GM21381 (cell line): ENCODE results near the gene FAM210A.
"Not testable (repeated sequence)": the region's sequence is repeated elsewhere in the genome, so short reads cannot be mapped to it uniquely, and the experiment has no call there.

ENCODE experiments used
- ATAC-seq: cut with Tn5 transposase; IDR thresholded peaks from one replicate; pipeline ENCODE4 v1.9.1; 2021; ENCODE audit warnings: mild to moderate bottlenecking, moderate library complexity; ENCODE audit not compliant: unreplicated experiment

Gene FAM210A

DNA sequence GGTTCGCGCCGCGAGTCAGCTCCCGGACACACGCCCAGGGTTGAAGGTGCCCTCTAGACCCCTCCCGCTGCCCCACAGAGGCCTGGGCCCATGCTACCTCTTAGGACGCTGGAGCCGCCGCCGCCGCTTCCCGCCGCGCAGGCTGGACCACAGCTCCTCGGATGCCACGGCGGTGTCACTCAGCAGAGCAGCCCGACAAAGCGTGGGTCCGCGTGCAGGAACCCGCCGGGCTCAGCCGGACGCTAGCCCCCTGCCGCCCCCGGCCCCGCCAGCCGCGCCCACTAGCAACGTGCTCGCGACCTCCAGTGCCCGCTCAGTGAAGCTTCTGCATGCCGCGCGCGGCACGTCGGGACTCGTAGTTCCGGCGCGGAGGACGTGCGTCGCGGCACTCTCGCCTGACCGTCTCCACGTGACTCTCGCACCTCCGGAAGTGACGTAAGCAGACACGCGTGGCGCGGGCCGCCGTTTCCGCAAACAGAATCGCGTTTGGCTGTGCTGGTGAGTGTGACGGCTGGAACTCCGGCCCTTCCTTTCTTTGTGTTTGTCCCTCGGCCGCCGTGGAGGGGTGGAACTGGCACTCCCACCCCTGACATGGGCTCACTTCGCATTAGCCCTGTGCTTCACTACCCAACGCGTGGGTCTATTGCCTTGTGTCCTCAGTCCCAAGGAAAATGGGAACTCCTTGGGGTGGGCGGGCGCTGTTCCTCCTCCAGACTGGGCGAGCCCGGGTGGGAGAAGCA lies at the start of gene FAM210A, which contains the start of gene RNMT:
FAM210A (minus strand) TSS at position 327 of the 740 bp plus-strand sequence. CDS start 44,481 bp downstream, outside the sequence.
RNMT (plus strand) TSS at position 442 of the 740 bp plus-strand sequence. CDS start 4,845 bp downstream, outside the sequence.
- peak; percentile 95 for ATAC-seq

DNA sequence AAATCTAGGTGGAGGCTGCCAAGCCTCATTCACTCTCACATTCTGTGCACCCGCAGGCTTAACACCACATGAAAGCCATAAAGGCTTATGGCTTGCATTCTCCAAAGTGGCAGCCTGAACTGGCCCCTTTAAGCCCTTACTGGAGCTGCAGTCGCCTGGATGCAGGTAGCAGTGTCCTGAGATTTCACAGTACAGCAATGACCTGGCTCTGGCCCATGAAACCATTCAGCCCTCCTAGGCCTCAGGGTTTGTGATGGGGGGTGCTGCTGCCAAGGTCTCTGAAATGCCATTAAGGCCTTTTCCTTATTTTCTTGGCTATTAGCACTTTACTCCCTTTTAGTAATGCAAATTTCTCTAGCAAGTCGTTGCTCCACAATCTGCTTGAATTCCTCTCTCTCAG lies 48.7 kb upstream of the FAM210A start:
- no peak for ATAC-seq

DNA sequence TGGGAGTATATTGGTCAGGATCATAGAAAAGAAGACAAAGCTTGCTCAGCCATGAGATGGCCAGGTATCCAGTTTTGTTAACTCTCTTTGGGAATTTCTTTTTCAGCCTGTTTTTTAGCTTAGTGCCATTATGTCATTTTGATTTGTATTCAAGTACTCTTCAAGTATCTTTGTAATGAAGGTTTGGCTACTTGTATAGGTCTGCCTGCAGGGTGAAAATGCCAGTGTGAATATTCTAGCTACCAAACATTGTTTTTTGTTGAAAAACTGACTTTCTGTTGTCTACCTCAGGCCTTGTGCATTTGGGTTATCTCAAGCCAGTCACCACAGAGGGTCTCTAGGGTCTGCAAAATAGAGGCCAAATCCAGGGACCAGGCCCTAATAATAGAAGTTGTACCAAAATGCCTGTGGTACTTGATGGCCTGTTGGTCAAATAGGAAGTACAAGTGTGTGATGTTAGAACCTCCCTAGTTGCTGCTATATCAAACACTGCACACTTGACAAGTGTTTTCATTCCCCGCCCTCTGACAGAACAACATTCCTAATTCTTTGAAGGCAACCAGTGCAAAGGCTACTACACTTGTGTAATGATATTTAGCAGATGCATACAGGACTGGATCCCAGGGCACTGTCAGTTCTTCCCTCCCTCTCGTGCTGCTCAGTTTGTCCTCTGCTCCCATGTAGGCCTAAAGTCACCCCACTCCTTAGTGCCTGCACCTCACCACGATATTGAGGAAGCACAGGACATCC lies 36.5 kb upstream of the FAM210A start:
- ATAC-seq: no peak

DNA sequence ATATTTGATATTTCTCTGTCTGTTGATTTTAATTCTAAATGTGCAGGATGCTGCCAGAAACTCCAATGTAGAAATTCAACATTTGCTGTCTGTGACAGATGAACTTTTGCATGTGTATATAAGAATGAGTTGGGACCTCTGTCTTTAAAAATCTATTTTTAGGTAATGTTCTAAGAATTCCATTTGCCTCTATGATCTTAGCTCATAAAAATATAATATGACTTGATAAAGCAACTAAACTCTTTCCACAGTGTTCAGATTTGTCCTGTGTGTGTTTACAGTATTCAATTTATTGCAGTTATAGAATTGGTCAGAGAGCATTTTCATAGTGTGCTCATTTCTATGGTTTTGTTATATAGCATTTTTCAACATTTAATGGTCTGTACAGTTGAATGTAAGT lies 33.7 kb upstream of the FAM210A start:
- no peak for ATAC-seq

DNA sequence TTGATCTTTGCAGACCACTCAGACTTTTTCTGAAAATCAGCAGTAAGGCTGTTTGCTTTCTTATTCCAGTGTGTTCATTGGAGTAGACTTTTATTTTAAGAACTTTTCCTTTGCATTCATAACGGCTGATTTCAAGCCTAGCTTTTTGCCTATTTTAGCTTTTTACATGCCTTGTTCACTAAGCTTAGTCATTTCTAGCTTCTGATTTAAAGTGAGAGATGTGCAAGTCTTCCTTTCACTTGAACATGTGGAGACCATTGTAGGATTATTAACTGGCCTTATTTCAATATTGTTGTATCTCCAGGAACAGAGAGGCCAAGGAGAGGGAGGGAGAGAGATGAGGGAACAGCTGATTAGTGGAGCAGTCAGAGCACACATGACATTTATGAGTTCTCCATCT lies 32.3 kb upstream of the FAM210A start:
- ATAC-seq: no peak

DNA sequence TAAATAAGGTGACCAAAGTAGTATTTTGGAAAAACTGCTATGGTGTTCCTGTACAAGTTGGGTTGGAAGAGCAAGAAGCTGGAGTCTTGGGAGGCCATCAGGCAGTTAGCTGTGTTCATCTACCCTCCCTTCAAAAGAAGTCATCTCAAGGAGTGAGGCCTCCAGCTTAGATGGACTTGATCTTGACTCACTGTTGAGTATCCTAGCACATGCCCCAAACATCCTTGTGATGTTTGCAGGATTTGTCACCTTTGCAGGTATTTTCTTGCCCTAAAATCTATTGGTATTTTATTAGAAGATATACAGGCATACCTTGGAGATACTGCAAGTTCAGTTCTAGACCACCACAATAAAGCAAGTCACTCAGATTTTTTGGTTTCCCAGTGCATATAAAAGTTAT lies 30.3 kb upstream of the FAM210A start:
- no peak for ATAC-seq

- no peak for ATAC-seq
These were observed 29.9 kb upstream of the FAM210A start for GRCh38 chr18:13756261-13756660.

GRCh38 chr18:13751599-13751998 lies 25.2 kb upstream of the FAM210A start:
- not testable (repeated sequence) for ATAC-seq

DNA sequence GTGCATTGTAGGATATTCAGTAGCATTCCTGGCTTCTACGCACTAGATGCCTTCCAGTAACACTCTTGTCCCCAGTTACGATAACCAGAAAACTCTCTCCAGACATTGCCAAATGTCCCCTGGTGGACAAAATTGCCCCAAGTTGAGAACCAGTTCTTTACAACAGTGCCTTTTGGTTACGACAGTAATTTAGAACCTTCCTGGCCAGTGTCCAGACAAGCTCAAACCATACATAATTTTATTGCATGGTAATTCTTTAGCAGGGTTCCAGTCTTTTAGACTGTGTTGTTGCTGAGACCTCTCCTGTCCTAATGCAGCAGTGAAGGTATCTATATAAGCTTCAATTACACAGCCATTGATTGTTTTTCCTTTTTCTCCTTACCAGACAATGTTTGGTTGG lies 20.3 kb upstream of the FAM210A start:
- ATAC-seq: no peak

DNA sequence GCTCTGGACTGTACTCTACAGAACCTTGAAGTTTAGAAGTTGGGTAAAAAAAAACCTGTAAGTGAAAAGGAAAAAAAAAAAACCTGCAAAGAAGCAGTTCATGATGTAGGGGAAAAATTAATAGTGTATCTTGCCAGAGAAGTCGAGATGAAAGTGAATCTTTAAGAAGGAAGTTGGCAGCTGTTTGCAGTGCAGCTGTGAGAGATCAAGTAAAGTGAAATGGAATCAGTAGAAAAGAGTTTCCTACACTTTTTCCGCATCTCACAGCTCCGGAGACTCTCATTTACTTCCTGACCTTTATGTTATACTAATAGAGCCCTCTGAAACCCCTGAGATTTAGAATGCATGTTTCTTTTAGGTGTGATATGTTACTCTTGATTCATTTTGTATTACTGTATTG lies 19.3 kb upstream of the FAM210A start:
- no peak for ATAC-seq

- ATAC-seq: no peak
These were observed 9.3 kb upstream of the FAM210A start for GRCh38 chr18:13735681-13736080.

DNA sequence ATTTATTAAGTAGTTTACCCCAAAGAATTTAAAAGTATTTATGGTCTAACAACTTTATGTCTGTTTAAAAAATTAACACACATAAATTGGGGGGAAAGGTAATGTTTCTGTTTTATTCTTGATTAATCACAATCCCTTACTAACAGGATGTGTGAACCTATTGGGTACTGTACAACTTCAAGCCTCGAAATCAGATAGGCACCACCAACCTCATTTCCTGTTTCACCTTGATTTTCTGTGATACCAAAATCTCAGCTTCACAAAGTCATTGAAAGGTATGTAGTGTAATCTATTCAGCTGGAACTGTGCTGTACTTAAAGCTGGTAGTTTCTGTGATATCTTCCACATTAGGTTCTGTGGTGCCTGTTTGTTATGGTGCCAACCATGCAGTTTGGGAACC lies 4.1 kb upstream of the FAM210A start:
- no peak for ATAC-seq

GRCh38 chr18:13726972-13727331 lies 594 bp upstream of the FAM210A start:
- peak; percentile 16 for ATAC-seq

GRCh38 chr18:13725566-13726231 lies 659 bp downstream of the FAM210A start:
- no peak for ATAC-seq

GRCh38 chr18:13720847-13721246 lies 5.5 kb downstream of the FAM210A start:
- no peak for ATAC-seq

GRCh38 chr18:13720123-13720522 lies 6.2 kb downstream of the FAM210A start:
- no peak for ATAC-seq

DNA sequence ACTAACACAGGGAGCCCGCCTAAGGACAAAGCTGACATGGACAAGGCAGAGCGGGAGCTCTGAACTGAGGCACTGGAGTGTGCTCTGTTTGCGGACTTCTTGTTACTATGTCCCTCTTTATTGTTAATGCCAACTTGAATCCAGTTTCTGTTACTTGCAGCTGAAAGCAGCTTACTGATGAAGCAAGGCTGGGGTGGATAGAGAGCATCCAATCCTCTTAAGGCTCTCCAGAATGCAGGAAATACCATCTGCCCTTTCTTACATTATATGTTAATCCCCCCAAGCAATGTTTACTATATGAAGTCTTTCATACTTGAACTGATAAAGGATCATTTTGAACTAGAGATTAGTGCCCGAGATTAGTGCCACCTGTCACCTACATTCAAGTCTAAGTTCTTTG lies 9.4 kb downstream of the FAM210A start:
- no peak for ATAC-seq

DNA sequence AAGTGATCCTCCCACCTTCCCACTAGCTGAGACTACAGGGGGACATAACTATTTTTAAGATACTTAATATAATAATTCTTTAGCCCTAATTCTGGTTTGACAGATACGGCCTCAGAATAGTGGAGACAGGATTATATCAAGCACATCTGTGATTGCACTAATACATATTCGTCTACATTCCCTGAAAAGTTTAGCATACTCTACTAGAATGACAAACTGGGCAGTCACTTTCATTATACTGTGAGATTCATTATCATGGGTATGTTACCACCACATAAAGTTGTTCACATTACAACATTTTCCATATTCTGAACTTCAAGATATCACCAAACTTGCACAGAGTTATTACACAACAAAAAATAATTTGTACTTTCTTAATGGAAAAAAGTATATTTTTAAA lies 11.0 kb downstream of the FAM210A start:
- no peak for ATAC-seq

GRCh38 chr18:13713455-13714055 lies 12.8 kb downstream of the FAM210A start:
- no peak for ATAC-seq

- no peak for ATAC-seq
These were observed 13.8 kb downstream of the FAM210A start for GRCh38 chr18:13712400-13713131.

DNA sequence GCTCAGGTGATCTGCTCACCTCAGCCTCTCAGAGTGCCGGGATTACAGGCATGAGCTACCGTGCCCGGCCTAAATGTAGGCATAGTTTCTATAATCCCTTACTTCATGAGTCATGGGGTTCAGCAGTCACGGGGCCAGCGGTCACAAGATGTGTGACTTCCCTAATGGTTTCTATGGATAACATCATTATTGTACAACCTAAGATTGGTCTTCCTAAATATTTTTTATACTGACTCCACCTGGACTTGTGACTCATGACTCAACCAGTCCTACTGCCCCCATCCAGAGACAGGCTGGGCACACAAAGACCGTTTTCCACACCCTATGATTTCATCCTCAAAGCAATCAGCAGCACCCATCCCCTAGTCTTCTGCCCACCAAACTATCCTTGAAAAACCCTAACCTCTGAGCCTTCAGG lies 15.9 kb downstream of the FAM210A start:
- ATAC-seq: no peak
